Activated CD4-positive, CD25-positive, alpha-beta regulatory T cell treated with anti-CD3 and anti-CD28 coated beads, Interleukin-2, amount 50 U/mL, for 72 hours (primary cell): Measurements from ENCODE around the gene LENEP.
A peak's percentile ranks its signal among the peaks of the same experiment; 100 is the strongest.
"Not testable (repeated sequence)": the region's sequence is repeated elsewhere in the genome, so short reads cannot be mapped to it uniquely, and the experiment has no call there.

Experiments
- DNase-seq: peaks from one replicate; pipeline ENCODE4 v3.0.0; 2021

Gene LENEP

GRCh38 chr1:154975409-154976059 lies 17.9 kb upstream of the LENEP start:
- DNase-seq, result peak; percentile 65

- DNase-seq, result not testable (repeated sequence)
Observed at GRCh38 chr1:154977762-154978161, 15.6 kb upstream of the LENEP start.

DNA sequence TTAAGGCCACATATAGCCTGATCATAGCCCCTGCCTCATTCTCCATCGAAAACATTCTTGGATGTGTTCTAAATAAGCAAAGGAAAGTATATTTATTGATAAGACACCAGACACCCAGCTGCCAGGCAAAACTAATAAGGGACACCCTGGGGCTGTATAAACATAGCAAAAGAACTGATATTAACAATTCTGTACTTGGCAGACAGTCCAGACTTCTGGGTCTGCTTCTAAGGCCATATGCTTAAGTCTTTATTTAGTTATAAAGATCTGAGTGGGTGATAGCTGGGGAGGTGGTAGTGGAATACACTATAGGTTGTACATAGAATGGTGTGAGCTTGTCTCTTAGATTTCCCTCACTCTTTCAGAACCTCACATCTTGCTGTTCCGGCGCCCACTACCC lies 15.0 kb upstream of the LENEP start:
- no peak for DNase-seq

DNA sequence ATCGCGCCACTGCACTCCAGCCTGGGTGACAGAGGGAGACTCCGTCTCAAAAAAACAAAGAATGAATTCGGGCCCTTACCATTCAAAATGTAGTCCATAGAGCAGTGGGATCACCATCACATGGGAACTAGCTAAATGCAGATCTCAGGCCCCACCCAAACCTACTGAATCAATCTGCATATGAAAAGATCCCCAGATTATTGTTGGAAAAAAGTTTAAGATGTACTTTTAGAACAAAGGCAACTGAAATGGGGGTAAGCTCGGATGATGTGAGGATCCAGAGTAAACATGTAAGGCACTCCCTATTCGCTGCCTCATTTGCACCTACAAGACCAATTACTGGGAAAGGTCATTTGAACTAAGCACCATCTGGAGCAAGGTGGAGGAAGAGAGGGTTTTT lies 11.0 kb upstream of the LENEP start:
- DNase-seq, result no peak

DNA sequence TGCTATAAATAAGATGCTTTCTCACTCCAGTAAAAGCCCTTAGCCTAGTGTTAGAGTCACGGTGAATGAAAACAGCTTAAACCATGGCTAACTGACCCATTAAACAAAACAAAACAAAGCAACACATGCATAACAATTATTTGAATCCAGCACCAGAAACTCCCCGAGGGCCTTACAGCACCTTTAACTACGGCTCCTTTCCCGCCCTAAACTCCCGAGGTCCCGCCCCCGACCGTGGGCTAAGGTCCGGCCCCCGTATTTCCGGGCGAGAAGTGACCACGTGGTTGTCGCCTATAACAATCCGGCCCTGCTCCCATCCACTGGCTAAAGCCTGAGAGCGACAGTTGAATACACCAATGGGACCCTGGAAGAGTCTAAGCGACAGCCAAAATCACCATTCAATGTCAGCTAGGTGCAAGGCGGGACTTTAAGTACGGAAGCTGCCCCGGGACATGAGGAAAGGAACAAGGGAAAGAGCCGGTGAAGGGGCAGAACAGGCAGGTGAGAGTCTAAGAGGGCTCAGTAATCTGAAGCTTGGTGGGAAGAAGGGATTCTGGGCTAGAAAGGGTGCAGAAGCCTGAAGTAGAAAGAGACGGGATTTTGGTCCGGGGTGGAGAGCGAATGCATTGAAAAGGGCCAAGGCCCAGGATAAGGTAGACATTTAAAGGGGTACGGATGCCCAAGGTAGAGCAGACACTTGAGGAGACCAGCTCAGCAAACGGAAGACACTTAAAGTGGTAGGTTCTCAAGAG lies 10.3 kb upstream of the LENEP start, which contains the start of gene FLAD1:
TSS of gene FLAD1 (plus strand) at position 448 of the 752 bp plus-strand sequence. CDS start 351 bp downstream, outside the sequence.
- DNase-seq, result peak; percentile 95

GRCh38 chr1:154983776-154984466 lies 9.5 kb upstream of the LENEP start:
- no peak for DNase-seq

DNA sequence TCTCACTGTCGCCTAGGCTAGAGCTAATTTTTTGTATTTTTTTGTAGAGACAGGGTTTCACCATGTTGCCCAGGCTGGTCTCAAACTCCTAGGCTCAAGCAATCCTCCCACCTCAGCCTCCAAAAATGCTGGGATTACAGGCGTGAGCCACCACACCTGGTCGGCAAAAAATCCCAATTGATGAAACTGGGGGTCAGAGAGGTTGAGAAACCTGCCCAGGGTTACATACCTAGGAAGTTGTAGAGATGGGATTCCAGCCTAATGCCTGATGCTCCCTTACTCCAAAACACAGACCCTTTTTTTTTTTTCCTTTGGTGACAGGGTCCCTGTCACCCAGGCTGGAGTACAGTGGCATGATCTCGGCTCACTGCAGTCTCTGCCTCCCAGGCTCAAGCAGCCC lies 6.7 kb upstream of the LENEP start:
- not testable (repeated sequence) for DNase-seq

DNA sequence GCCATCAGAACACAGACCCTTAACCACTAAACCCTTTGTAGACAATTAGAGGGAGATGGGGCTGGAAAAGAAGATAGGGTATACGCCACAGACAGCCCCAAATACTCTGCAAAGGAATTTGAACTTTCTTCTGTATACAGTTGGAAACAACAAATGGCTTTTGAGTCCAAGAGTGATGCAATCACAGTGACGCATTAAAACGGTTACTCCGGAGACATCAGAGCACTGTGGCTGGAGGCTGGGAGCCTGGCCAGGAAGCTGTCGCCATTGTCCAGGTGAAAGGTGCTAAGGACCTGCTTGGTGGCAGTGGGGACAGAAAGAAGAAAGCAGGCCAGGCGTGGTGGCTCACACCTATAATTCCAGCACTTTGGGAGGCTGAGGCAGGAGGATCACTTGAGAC lies 6.1 kb upstream of the LENEP start:
- DNase-seq, result no peak

- no peak for DNase-seq
Observed at GRCh38 chr1:154988058-154988954, 5.1 kb upstream of the LENEP start.

DNA sequence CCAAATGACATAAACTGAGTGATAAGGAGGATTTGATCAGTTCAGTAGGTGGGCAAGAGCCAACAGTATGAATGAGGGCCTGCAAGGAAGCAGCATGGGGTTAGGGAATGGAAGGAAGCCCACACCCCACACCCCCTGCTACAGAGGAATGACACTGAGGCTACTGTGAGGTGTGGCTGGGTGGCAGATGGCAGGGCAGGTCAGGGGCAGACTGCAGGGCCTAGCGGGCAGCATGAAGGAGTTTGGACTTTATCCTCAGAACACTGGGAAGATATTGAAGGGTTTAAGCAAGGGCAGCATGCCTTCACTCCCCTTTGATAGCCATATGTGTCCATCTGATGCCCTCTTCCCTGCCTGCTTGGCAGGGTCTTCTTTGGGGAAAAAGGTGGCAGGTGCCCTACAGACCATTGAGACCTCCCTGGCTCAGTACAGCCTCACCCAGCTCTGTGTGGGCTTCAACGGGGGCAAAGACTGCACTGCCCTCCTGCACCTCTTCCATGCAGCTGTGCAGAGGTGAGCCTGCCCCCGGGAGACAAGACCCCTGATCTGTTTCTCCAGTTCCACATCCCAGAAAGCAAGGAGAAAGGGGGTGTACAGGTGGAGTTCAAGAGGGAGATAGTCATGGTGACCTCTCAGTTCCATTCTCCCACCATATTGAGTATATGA lies 4.1 kb upstream of the LENEP start:
- DNase-seq, result no peak

DNA sequence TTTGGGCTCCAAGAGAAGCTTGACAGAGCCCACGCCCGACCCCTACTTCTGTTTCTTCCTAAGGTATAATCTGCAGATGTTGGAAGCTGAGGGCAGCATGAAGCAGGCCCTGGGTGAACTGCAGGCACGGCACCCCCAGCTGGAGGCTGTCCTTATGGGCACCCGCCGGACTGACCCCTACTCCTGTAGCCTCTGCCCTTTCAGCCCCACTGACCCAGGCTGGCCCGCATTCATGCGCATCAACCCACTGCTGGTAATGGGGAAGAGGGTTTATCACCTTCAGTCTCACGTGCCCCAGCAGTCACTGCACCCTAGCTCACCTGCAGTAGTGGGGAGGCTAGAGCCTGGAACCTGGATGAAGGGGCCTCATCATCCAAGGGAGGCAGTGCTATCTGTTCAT lies 3.1 kb upstream of the LENEP start:
- no peak for DNase-seq

GRCh38 chr1:154992721-154993571 lies 440 bp upstream of the LENEP start:
- DNase-seq, result no peak

- DNase-seq, result no peak
Observed at GRCh38 chr1:154994269-154994587, 842 bp downstream of the LENEP start.

GRCh38 chr1:154994591-154994990 lies 1.2 kb downstream of the LENEP start:
- no peak for DNase-seq

DNA sequence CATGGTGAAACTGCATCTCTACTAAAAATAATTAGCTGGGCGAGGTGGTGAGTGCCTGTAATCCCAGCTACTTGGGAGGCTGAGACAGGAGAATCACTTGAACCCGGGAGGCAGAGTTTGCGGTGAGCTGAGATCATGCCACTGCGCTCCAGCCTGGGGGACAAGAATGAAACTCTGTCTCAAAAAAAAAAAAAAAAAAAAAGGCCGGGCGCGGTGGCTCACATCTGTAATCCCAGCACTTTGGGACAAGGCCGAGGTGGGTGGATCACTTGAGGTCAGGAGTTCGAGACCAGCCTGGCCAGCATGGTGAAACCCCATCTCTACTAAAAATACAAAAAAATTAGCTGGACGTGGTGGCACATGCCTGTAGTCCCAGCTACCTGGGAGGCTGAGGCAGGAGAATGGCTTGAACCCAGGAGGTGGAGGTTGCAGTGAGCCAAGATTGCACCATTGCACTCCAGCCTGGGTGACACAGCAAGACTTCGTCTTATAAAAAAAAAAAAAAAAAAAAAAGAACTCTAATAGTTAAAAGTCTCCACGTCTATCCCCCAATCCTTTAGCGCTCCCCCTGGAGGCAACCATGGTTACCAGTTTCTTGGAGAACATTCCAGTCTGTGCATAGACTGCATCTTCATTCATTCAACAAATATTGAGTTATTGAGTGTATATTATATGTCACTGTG lies 2.1 kb downstream of the LENEP start:
- DNase-seq, result not testable (repeated sequence)

DNA sequence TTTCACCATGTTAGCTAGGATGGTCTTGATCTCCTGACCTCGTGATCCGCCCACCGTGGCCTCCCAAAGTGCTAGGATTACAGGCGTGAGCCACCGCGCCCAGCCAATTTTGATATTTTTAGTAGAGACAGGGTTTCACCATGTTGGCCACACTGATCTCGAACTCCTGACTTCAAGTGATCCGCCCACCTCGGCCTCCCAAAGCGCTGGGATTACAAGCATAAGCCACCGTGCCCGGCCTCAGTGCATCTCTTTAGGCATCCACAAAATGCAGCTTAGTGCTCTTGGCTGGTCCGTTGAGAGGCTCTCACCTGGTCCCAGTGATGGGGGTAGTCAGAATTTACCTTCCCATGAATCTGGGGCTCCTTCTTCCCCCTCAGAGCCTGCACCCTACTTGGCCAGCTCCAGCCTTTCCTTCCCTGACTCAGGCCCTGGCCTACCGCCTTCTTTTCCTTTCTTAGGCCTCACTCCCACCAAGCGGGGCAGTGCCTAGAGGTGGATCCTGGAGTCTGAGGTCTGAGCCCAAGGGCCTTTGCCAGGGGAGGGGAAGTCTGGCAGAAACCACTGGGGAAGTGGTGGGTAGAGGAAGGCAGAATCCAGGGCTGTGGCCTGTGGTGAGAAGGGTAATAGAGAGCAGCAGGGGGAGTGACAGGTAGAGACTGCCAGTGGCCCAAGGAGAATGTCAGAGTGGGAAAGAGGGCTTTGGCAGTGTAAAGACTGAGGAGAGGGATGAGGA lies 3.7 kb downstream of the LENEP start:
- no peak for DNase-seq

- DNase-seq, result no peak
Observed at GRCh38 chr1:154998201-154998780, 4.9 kb downstream of the LENEP start.

- peak; percentile 74 for DNase-seq
Observed at GRCh38 chr1:154998818-154999570, 5.6 kb downstream of the LENEP start.
